ENCODE results near the gene GCGR. TPM values are rescaled to one million over a fixed set of nuclear protein-coding genes. Genes with fewer than 3 reads are reported as not detected.

Gene GCGR
- total RNA-seq, 4 donors from 2014 or later = 0.38 TPM; not detected in 3

GRCh38 chr17:81858170-81858966, 54.4 kb downstream of the GCGR start:
- TF ChIP-seq CTCF (IDR thresholded peaks at IDR 0.05; ENCODE audit: low read depth) = no peak

- no peak for TF ChIP-seq CTCF (IDR thresholded peaks at IDR 0.05; ENCODE audit: low read depth)
Measured at GRCh38 chr17:81858967-81859905, 55.3 kb downstream of the GCGR start.

- TF ChIP-seq CTCF (IDR thresholded peaks at IDR 0.05; ENCODE audit: low read depth) = no peak
Measured at GRCh38 chr17:81859906-81860755, 56.2 kb downstream of the GCGR start, which contains the start of gene P4HB. TSS of gene P4HB (minus strand) at chr17:81860535. CDS start at chr17:81860471, 64 bp downstream.

GRCh38 chr17:81860756-81861568, 57.0 kb downstream of the GCGR start:
- no peak for TF ChIP-seq CTCF (IDR thresholded peaks at IDR 0.05; ENCODE audit: low read depth)

- TF ChIP-seq CTCF (IDR thresholded peaks at IDR 0.05; ENCODE audit: low read depth) = no peak
Measured at GRCh38 chr17:81863123-81863675, 59.2 kb downstream of the GCGR start.

Other genes with a start within 250 kb of the GCGR start
- 100 to 1,000 TPM in 1 of 4 donors, 10 to 100 TPM in 3; 47.4 to 112 (median 62.8) TPM for gene NPLOC4, start 167.0 kb upstream of the GCGR start, total RNA-seq
- gene TSPAN10, start 167.0 kb upstream of the GCGR start, total RNA-seq = 1 to 10 TPM in 1 of 4 donors, under 1 TPM in 2, not detected in 1; 0.44 to 2.4 (median 0.68) TPM
- 1 to 10 TPM in 1 of 4 donors, not detected in 3; 2.7 TPM for gene PDE6G, start 147.6 kb upstream of the GCGR start, total RNA-seq
- gene OXLD1, start 137.5 kb upstream of the GCGR start, total RNA-seq = 10 to 100 TPM; 12.4 to 47.3 (median 34.1) TPM
- gene CCDC137, start 137.4 kb upstream of the GCGR start, total RNA-seq = 10 to 100 TPM in 1 of 4 donors, 1 to 10 TPM in 3; 7.0 to 11.1 (median 8.5) TPM
- 10 to 100 TPM; 13.2 to 40.3 (median 36.4) TPM for gene ARL16, start 120.4 kb upstream of the GCGR start, total RNA-seq
- gene HGS, start 120.1 kb upstream of the GCGR start, total RNA-seq = 10 to 100 TPM; 35.4 to 79.5 (median 60.5) TPM
- 10 to 100 TPM; 23.8 to 52.0 (median 29.0) TPM for gene MRPL12, start 100.8 kb upstream of the GCGR start, total RNA-seq
- 10 to 100 TPM in 3 of 4 donors, 1 to 10 TPM in 1; 4.9 to 59.5 (median 15.9) TPM for gene SLC25A10, start 91.9 kb upstream of the GCGR start, total RNA-seq
- 10 to 100 TPM; 26.6 to 78.7 (median 54.8) TPM for gene MCRIP1, start 29.1 kb downstream of the GCGR start, total RNA-seq
- not detected for gene PPP1R27, start 30.9 kb downstream of the GCGR start, total RNA-seq
- gene P4HB, start 56.4 kb downstream of the GCGR start, total RNA-seq = 100 to 1,000 TPM; 289 to 508 (median 447) TPM
- gene ARHGDIA, start 67.2 kb downstream of the GCGR start, total RNA-seq = 100 to 1,000 TPM; 116 to 235 (median 167) TPM
- 10 to 100 TPM; 25.4 to 38.8 (median 32.4) TPM for gene ALYREF, start 87.4 kb downstream of the GCGR start, total RNA-seq
- gene ANAPC11, start 87.6 kb downstream of the GCGR start, total RNA-seq = 100 to 1,000 TPM in 3 of 4 donors, 10 to 100 TPM in 1; 88.4 to 132 (median 120) TPM
- gene NPB, start 98.1 kb downstream of the GCGR start, total RNA-seq = under 1 TPM in 2 of 4 donors, not detected in 2; 0.17 to 0.22 TPM
- gene PCYT2, start 107.2 kb downstream of the GCGR start, total RNA-seq = 100 to 1,000 TPM in 1 of 4 donors, 10 to 100 TPM in 3; 23.8 to 130 (median 39.7) TPM
- 10 to 100 TPM in 3 of 4 donors, 1 to 10 TPM in 1; 7.5 to 22.0 (median 15.5) TPM for gene SIRT7, start 114.0 kb downstream of the GCGR start, total RNA-seq
- 10 to 100 TPM in 3 of 4 donors, 1 to 10 TPM in 1; 9.8 to 20.0 (median 15.0) TPM for gene MAFG, start 123.6 kb downstream of the GCGR start, total RNA-seq
- gene PYCR1, start 133.2 kb downstream of the GCGR start, total RNA-seq = 1 to 10 TPM in 2 of 4 donors, under 1 TPM in 2; 0.34 to 3.1 (median 1.5) TPM
- not detected for gene MYADML2, start 143.1 kb downstream of the GCGR start, total RNA-seq
- gene NOTUM, start 157.0 kb downstream of the GCGR start, total RNA-seq = not detected
- gene ASPSCR1, start 173.5 kb downstream of the GCGR start, total RNA-seq = 10 to 100 TPM in 3 of 4 donors, 1 to 10 TPM in 1; 8.2 to 30.1 (median 18.1) TPM
- 10 to 100 TPM; 46.0 to 74.0 (median 57.5) TPM for gene CENPX, start 218.7 kb downstream of the GCGR start, total RNA-seq
- gene LRRC45, start 219.2 kb downstream of the GCGR start, total RNA-seq = 10 to 100 TPM in 2 of 4 donors, 1 to 10 TPM in 2; 1.8 to 11.7 (median 7.8) TPM
- 10 to 100 TPM in 3 of 4 donors, 1 to 10 TPM in 1; 5.2 to 28.3 (median 14.6) TPM for gene RAC3, start 227.5 kb downstream of the GCGR start, total RNA-seq
- 100 to 1,000 TPM; 157 to 383 (median 255) TPM for gene DCXR, start 233.5 kb downstream of the GCGR start, total RNA-seq
- gene RFNG, start 247.7 kb downstream of the GCGR start, total RNA-seq = 10 to 100 TPM; 22.5 to 66.9 (median 49.0) TPM
- gene GPS1, start 247.7 kb downstream of the GCGR start, total RNA-seq = 100 to 1,000 TPM in 1 of 4 donors, 10 to 100 TPM in 3; 42.7 to 125 (median 71.7) TPM